Measurements from ENCODE around the gene ETV1. TPM values are rescaled to one million over a fixed set of nuclear protein-coding genes. Genes with fewer than 3 reads are reported as not detected.

ETV1 gene
- total and polyA plus RNA-seq, 9 donors, result 0.60 to 6.3 (median 2.3) TPM

GRCh38 chr7:13949939-13950338 is 39.5 kb downstream of the ETV1 start:
- intact Hi-C loops (cut with DNase I), result no loop called here
- Histone ChIP-seq H3K9me3 (no peaks in the 10 kb centered on the region), H3K27me3 (no peaks in the 10 kb centered on the region), H3K4me1 (ENCODE audit: insufficient read depth) (no peaks in the 10 kb centered on the region), H3K36me3 (no peaks in the 10 kb centered on the region), H3K4me3 (no peak overlapping the region), H3K27ac (no peak overlapping the region)
- 70 to 75% (median 73%) methylated on average over 4 of the region's 4 CpGs for WGBS, 3 donors
- DNase-seq, result no peak
- TF ChIP-seq EP300 (IDR thresholded peaks at IDR 0.05) (no peak), POLR2A (IDR thresholded peaks at IDR 0.05) (no peak), CTCF (IDR thresholded peaks at IDR 0.05) (no peak)

- no peaks in the 10 kb centered on the region for H3K27me3 ChIP-seq
- H3K36me3 ChIP-seq, result no peaks in the 10 kb centered on the region
- no peak overlapping the region for H3K4me3 ChIP-seq
- WGBS, 3 donors, result 80 to 87% (median 86%) methylated on average over 2 of the region's 2 CpGs
- TF ChIP-seq CTCF (IDR thresholded peaks at IDR 0.05), result no peak
- TF ChIP-seq POLR2A (IDR thresholded peaks at IDR 0.05), result no peak
- TF ChIP-seq EP300 (IDR thresholded peaks at IDR 0.05), result no peak
- DNase-seq, result no peak
- intact Hi-C loops (cut with DNase I), result no loop called here
- H3K9me3 ChIP-seq, result no peaks in the 10 kb centered on the region
- no peak overlapping the region for H3K27ac ChIP-seq
- no peaks in the 10 kb centered on the region for H3K4me1 ChIP-seq (ENCODE audit: insufficient read depth)
These were observed 40.0 kb downstream of the ETV1 start for GRCh38 chr7:13949445-13949844.

- H3K4me3 ChIP-seq, result no peak overlapping the region
- intact Hi-C loops (cut with DNase I), result no loop called here
- H3K36me3 ChIP-seq, result no peaks in the 10 kb centered on the region
- no peaks in the 10 kb centered on the region for H3K4me1 ChIP-seq (ENCODE audit: insufficient read depth)
- no peak for TF ChIP-seq POLR2A (IDR thresholded peaks at IDR 0.05)
- no peak for DNase-seq
- H3K27ac ChIP-seq, result no peak overlapping the region
- no peaks in the 10 kb centered on the region for H3K9me3 ChIP-seq
- no peaks in the 10 kb centered on the region for H3K27me3 ChIP-seq
- 57 to 61% (median 57%) methylated on average over 9 of the region's 9 CpGs for WGBS, 3 donors
These were observed 41.3 kb downstream of the ETV1 start for GRCh38 chr7:13948019-13948801.

GRCh38 chr7:13947535-13947934 is 41.9 kb downstream of the ETV1 start:
- 85 to 90% (median 89%) methylated on average over 1 of the region's 1 CpG for WGBS, 3 donors
- intact Hi-C loops (cut with DNase I), result no loop called here

More at GRCh38 chr7:13947535-13947934, 41.9 kb downstream of the ETV1 start:
- H3K36me3 ChIP-seq, result no peaks in the 10 kb centered on the region
- no peaks in the 10 kb centered on the region for H3K27me3 ChIP-seq
- no peak overlapping the region for H3K4me3 ChIP-seq
- H3K9me3 ChIP-seq, result no peaks in the 10 kb centered on the region
- TF ChIP-seq CTCF (IDR thresholded peaks at IDR 0.05) (no peak), EP300 (IDR thresholded peaks at IDR 0.05) (no peak)
- H3K27ac ChIP-seq, result no peak overlapping the region
- DNase-seq, result no peak
- H3K4me1 ChIP-seq (ENCODE audit: insufficient read depth), result no peaks in the 10 kb centered on the region
